Breast epithelium (tissue), 4 donors: ENCODE measurements around the gene RABEP1. TPM values are rescaled to one million over a fixed set of nuclear protein-coding genes. Genes with fewer than 3 reads are reported as not detected.

ENCODE experiments used
- DNase-seq, 2 donors: peaks; one replicate each; pipeline ENCODE4 v3.0.0-alpha.2; 2019; ENCODE audit warnings: low spot score in 2 of 2
- H3K27ac ChIP-seq, 2 donors: fragments of 200-600 bp; sonication (generic) in 1 of 2; one replicate each; pipeline ENCODE4 v1.5.1; 2016 to 2019; ENCODE audit warnings: mild to moderate bottlenecking in 1 of 2
- H3K27me3 ChIP-seq, 2 donors: fragments of 200-600 bp; sonication (generic) in 1 of 2; one replicate each; pipeline versions ENCODE4 v1.5.1 to v1.6.0; 2017 to 2019; ENCODE audit warnings: control low read depth in 1 of 2, mild to moderate bottlenecking in 1 of 2
- H3K36me3 ChIP-seq: fragments of 200-600 bp; one replicate; pipeline ENCODE4 v1.5.1; 2019
- H3K4me1 ChIP-seq, 2 donors: fragments of 200-600 bp; sonication (generic); one replicate each; pipeline ENCODE4 v1.5.1; 2016 to 2019; ENCODE audit warnings: control low read depth in 1 of 2
- H3K4me3 ChIP-seq, 3 donors: fragments of 200-600 bp; sonication (generic); 1 replicate in 2 of 3; 2 replicates in 1 of 3; pipeline ENCODE4 v1.5.1; 2016 to 2019; ENCODE audit warnings: mild to moderate bottlenecking in 3 of 3, moderate library complexity in 2 of 3
- H3K9me3 ChIP-seq, 2 donors: fragments of 200-600 bp; sonication (generic) in 1 of 2; one replicate each; pipeline ENCODE4 v1.5.1; 2016 to 2019; ENCODE audit warnings: control low read depth in 1 of 2
- POLR2A ChIP-seq: fragments of 450-650 bp; IDR thresholded peaks from one replicate; pipeline ENCODE4 v1.6.1; 2016; ENCODE audit warnings: antibody characterized with exemption, mild to moderate bottlenecking, moderate library complexity
- POLR2AphosphoS5 ChIP-seq, 3 donors: sonication (generic); formaldehyde crosslinking; IDR thresholded peaks; one replicate each; pipeline ENCODE4 v1.6.1; 2017; ENCODE audit warnings: antibody characterized with exemption in 3 of 3
- intact Hi-C: fragments of 100-400 bp; cut with DNase I; formaldehyde crosslinking; loops from one replicate; pipeline ENCODE4 v1.15.1; 2023; ENCODE audit warnings: low total_unique reads
- total RNA-seq, 3 donors: library from RNA; depleted of rRNA; stranded (reverse); fragments of >200 nt; gene quantifications; one replicate each; pipeline ENCODE4 v1.1.0, GENCODE V29; 2016
- TF ChIP-seq, protein P1 (sequence below), 3 donors: fragments of 450-650 bp; IDR thresholded peaks; one replicate each; pipeline ENCODE4 v1.5.1; 2016 to 2017; ENCODE audit warnings: antibody characterized with exemption in 3 of 3, mild to moderate bottlenecking in 3 of 3, moderate library complexity in 3 of 3

The RABEP1 gene
- total RNA-seq, 3 donors from 2014 or later = 50.4 to 88.7 (median 73.7) TPM

DNA sequence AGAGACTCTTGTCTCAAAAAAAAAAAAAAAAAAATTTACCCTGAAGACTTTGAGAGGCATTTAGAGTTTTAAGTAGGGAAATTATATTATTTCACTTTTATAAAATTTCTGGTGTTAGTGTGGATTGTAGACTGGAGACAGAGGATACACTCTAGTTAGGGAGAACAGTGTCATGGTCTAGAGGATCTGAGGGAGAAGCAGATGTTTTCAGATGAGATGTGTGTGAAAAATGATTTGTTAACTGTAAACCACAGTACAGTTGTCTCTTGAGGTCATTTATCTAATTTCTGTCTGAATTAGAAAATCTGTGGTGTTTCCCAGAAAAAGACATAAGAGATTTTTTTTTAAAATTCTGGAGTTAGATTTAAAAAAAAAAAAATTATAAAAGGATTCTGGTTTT lies 82.6 kb downstream of the RABEP1 start:
- Histone ChIP-seq H3K4me1 (no peaks in the 10 kb centered on the region), H3K36me3 (peaks cover 8% of the 10 kb centered on the region), H3K27ac (no peak overlapping the region), H3K27me3 (no peaks in the 10 kb centered on the region), H3K9me3 (no peaks in the 10 kb centered on the region), H3K4me3 (no peak overlapping the region)
- DNase-seq = no peak
- intact Hi-C loops = no loop called here
- TF ChIP-seq POLR2AphosphoS5 (IDR thresholded peaks at IDR 0.05) (no peak), POLR2A (no peak)
- TF ChIP-seq, protein P1, sequence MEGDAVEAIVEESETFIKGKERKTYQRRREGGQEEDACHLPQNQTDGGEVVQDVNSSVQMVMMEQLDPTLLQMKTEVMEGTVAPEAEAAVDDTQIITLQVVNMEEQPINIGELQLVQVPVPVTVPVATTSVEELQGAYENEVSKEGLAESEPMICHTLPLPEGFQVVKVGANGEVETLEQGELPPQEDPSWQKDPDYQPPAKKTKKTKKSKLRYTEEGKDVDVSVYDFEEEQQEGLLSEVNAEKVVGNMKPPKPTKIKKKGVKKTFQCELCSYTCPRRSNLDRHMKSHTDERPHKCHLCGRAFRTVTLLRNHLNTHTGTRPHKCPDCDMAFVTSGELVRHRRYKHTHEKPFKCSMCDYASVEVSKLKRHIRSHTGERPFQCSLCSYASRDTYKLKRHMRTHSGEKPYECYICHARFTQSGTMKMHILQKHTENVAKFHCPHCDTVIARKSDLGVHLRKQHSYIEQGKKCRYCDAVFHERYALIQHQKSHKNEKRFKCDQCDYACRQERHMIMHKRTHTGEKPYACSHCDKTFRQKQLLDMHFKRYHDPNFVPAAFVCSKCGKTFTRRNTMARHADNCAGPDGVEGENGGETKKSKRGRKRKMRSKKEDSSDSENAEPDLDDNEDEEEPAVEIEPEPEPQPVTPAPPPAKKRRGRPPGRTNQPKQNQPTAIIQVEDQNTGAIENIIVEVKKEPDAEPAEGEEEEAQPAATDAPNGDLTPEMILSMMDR (IDR thresholded peaks at IDR 0.05) = no peak

DNA sequence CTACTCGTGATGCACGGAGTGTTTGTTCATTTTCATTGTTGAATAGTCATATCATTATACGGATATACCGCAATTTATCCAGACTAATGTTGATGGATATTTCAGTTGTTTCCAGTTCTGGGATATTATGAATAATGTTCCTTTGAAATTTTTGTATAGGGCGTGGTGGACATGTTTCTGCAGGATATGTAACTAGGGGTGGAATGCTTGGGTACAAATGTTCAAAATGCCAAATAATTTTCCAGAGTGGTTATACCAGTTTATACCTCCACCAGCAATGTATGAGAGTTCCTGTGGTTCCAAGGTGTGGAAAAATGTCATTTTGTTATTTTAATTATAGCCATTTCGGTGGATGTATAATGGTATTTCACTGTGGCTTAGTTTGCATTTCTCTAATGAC lies 83.7 kb downstream of the RABEP1 start:
- Histone ChIP-seq H3K4me3 (no peak overlapping the region), H3K27me3 (no peaks in the 10 kb centered on the region), H3K9me3 (no peaks in the 10 kb centered on the region), H3K27ac (no peak overlapping the region), H3K4me1 (no peaks in the 10 kb centered on the region), H3K36me3 (peaks cover 8% of the 10 kb centered on the region)
- no peak for DNase-seq
- intact Hi-C loops = no loop called here
- TF ChIP-seq POLR2AphosphoS5 (IDR thresholded peaks at IDR 0.05) = no peak
- TF ChIP-seq, protein P1 (IDR thresholded peaks at IDR 0.05) = no peak
- TF ChIP-seq POLR2A = no peak

DNA sequence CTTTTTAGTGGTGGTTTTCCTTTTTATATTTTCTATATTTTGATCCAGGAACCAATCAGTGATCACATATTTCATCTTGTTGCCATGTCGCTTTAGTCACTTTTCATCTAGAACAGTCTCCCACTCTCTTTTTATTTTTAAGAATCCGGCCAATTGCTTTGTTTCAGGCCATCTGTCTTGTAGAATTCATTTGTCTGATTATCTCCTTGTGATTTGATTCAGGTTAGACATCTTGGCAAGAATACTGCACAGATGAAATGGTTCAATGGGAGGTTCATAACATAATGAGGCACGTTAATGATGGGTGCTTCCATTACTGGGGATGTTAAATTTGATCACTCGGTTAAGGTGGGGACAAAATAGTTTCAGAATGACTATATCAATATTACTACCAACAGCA lies 88.3 kb downstream of the RABEP1 start:
- H3K27ac ChIP-seq = no peak overlapping the region

DNA sequence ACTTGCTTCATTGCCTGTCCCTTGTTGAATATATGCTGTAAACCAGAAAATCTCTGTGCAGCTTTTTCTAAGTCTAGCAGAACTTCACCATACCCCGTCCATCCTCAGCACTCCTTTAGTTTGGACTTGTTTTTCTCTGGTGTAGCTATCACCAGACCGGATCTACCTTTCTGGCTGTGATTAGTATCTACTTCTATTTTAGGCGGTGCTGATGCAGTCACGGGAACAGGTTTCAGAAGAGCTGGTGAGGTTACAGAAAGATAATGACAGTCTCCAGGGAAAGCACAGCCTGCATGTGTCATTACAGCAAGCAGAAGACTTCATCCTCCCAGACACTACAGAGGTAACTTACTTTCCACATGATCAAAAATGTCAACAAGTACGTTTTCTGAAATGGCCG lies 91.0 kb downstream of the RABEP1 start:
- no peak overlapping the region for H3K27ac ChIP-seq
- intact Hi-C loops = no loop called here
- no peak overlapping the region for H3K4me3 ChIP-seq
- no peaks in the 10 kb centered on the region for H3K4me1 ChIP-seq
- DNase-seq = no peak
- no peaks in the 10 kb centered on the region for H3K27me3 ChIP-seq
- no peaks in the 10 kb centered on the region for H3K9me3 ChIP-seq
- TF ChIP-seq, protein P1 (IDR thresholded peaks at IDR 0.05) = no peak
- no peak for TF ChIP-seq POLR2AphosphoS5 (IDR thresholded peaks at IDR 0.05)
- H3K36me3 ChIP-seq = peaks cover 6% of the 10 kb centered on the region

More for the DNA sequence above, 88.3 kb downstream of the RABEP1 start:
- H3K4me3 ChIP-seq = no peak overlapping the region
- H3K36me3 ChIP-seq = peaks cover 6% of the 10 kb centered on the region
- intact Hi-C loops = no loop called here
- TF ChIP-seq POLR2A = no peak
- no peak for TF ChIP-seq POLR2AphosphoS5 (IDR thresholded peaks at IDR 0.05)
- TF ChIP-seq, protein P1 (IDR thresholded peaks at IDR 0.05) = no peak
- H3K9me3 ChIP-seq = no peaks in the 10 kb centered on the region
- no peaks in the 10 kb centered on the region for H3K4me1 ChIP-seq
- no peak for DNase-seq
- no peaks in the 10 kb centered on the region for H3K27me3 ChIP-seq

DNA sequence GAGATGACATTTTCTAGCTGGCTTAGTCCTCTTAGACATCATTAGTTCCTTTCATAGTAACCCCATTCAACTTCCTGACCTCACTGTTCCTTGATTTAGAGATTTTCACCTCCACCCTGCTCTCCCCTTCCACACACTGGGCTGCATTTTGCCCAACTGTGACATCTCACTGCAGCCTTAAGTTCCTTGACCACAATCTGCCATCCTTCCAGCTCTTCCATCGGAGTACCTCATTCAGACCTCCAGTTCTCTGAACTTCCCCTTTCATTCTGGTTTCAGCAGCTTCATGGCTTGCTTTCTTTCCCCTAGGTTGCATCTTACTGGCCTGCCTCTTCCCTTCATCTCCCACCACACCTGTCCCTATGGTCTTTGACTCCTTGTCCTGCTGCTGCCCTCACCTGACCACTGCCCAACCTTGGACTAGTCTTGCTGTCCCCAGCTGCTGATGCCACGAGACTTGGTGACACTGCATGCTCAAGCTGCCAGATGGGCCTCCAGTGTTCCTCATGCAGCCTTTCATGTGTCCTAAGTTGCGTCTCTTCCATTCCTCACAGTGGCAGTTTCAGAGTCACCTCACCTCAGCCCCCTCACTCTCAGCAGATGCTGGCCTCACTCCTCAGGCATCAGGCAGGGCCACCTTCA lies 96.6 kb downstream of the RABEP1 start:
- no peak overlapping the region for H3K4me3 ChIP-seq
- intact Hi-C loops = no loop called here
- no peak for DNase-seq
- H3K4me1 ChIP-seq = no peaks in the 10 kb centered on the region
- no peaks in the 10 kb centered on the region for H3K27me3 ChIP-seq
- TF ChIP-seq, protein P1 (IDR thresholded peaks at IDR 0.05) = no peak
- no peak for TF ChIP-seq POLR2A
- TF ChIP-seq POLR2AphosphoS5 (IDR thresholded peaks at IDR 0.05) = no peak
- H3K36me3 ChIP-seq = no peaks in the 10 kb centered on the region
- H3K27ac ChIP-seq = no peak overlapping the region
- H3K9me3 ChIP-seq = no peaks in the 10 kb centered on the region
